NCI-H2227 (cell line): ENCODE measurements around the gene ZBTB7B.
A peak's percentile ranks its signal among the peaks of the same experiment; 100 is the strongest.

Experiments used
- DNase-seq: peaks from one replicate; lab custom pipeline; 2025; ENCODE audit not compliant: unreplicated experiment; lab: John Stamatoyannopoulos, UW

The ZBTB7B gene

GRCh38 chr1:155053531-155054105 lies 51.0 kb downstream of the ZBTB7B start:
- no peak for DNase-seq

- DNase-seq: no peak
Measured at GRCh38 chr1:155057104-155057503, 54.5 kb downstream of the ZBTB7B start.

- no peak for DNase-seq
Measured at GRCh38 chr1:155057788-155058211, 55.2 kb downstream of the ZBTB7B start.

DNA sequence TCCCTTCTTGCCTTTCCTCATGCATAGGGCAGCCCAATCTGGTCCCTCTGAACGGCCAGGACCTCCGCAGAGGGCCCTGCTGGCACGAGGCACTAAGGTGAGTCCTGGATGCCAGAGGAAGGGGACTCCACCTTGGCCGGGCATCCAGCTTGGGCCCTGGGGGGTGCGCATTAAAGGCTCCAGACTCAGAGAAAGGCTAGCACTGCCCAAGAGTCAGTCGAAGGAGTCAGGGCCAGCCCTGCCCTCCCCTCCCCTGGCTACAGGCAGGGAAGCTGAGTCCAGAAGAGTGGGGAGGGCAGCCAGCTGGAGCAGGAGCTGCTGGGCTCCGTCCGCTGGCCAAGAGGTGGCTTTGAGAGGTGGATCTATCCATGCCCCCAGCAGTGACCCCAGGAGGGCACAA lies 58.1 kb downstream of the ZBTB7B start:
- no peak for DNase-seq

DNA sequence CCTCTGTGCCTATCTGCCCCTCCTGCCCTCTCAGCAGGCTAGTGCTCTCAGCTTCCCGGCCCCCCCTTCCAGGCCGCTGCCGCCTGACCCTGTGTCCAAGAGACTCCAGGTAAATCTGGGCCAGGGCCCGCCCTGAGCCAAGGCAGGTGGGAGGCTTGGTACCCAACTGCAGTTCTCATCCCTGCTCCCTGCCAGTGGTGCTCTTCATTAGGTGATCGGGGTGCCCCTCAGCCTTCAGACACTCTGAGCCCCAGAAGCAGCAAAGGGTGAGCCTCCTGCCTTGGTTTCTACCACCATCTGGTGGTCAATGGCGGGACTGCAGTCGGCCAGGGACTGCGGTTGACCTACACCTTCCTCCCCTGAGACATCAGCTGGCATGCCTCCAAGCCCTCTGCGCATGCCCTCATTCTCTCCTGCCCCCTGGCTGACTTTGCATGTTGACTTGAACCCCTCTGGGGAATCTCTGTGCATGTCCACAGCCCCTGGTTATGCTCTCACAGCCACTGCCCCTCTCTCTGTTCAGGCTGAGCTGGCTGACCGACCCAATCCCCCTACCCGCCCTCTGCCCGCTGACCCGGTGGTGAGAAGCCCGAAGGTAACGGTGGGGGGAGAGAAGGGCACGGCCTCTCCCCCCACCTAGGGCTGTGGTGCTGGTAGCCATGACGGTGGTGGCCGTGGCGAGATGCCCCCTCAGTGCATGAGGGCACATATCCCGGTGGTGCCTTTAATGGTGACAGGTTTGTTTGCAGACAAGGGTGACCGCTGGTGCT lies 59.0 kb downstream of the ZBTB7B start:
- DNase-seq: peak; percentile 93

DNA sequence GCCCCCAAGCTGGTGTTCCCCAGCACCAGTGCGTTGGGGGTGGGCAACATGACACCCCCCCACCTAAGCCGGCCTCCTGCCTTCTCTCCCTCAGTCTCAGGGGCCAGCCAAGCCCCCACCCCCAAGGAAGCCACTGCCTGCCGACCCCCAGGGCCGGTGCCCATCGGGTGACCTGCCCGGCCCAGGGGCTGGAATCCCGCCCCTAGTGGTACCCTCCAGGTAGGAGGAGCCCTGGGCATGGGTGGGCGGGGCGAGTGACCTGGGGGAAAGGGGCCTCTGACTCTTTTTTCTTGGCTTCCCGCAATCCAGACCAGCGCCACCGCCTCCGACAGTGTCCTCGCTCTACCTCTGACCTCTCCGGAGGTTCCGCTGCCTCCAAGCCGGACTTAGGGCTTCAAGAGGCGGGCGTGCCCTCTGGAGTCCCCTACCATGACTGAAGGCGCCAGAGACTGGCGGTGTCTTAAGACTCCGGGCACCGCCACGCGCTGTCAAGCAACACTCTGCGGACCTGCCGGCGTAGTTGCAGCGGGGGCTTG lies 59.6 kb downstream of the ZBTB7B start:
- DNase-seq: peak; percentile 48

DNA sequence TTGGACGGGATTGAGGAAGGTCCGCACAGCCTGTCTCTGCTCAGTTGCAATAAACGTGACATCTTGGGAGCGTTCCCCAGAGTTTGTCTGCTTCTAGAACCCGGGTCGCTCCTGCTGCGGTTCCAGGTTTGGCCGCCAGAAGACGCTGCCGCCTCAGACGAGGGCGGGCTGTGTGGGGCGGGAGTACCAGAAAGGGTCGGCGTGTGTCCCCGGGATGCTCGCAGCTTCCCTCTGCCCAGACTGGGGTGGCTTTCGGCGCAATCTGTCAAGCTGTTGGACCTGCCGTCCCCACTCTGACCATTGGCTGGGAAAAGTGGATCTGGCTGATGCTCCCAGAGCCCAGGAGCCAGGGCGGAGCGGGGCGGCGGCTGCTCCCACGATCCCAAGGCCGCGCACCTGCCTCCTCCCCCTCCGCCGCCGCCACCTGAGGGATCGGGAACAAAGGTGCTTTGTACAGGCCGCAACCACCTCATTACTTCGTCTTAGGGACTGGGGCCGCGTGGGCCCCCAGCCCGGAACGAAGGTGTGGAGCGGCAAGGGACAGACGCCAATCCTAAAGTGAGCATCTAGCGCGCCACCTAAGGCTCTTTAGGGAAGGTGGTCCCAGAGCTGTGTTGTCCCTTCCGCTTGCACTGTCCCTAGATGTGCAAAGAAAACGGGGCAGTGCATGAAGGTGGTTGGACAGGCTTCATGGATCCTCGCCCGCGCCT lies 60.3 kb downstream of the ZBTB7B start:
- DNase-seq: peak; percentile 78

GRCh38 chr1:155063550-155064110 lies 61.0 kb downstream of the ZBTB7B start, which contains the start of gene EFNA4:
Gene EFNA4, plus strand, starts transcription at chr1:155063740. Its CDS starts 84 bp downstream, at chr1:155063824.
- DNase-seq: peak; percentile 83

DNA sequence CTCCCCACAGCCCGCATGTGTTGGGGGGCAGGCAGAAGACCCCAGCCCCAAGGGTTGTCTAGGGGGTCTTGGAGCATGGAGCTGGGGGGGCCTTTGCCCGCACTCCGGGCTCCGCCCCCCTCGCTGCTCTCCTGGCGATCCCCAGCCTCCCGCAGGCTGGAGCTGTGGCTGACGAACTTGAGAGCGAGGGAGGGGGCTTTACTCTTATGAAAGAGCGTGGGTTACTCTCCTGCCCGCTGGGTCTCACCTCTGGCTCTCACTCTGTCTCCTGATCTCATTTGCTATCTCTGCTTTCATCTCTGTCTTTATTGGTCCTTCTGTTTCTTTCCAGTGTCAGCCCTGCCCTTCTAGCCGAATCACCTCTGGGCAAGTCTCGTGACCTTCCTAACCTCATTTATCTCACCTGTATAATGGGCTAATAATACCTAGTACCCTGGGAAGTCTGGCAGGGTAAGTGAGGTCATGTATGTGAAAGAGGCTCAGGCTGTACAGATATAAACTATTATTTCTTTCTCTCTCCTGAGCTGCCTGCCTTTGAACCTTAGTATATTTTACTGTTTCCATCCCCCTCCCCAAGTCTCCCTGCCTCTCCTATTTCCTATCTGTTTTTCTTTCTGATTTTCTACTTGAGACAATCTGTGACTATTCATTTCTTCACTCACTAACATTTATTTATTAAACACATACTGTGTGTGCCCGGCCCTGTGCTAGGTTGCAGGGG lies 61.7 kb downstream of the ZBTB7B start:
- DNase-seq: peak; percentile 82

DNA sequence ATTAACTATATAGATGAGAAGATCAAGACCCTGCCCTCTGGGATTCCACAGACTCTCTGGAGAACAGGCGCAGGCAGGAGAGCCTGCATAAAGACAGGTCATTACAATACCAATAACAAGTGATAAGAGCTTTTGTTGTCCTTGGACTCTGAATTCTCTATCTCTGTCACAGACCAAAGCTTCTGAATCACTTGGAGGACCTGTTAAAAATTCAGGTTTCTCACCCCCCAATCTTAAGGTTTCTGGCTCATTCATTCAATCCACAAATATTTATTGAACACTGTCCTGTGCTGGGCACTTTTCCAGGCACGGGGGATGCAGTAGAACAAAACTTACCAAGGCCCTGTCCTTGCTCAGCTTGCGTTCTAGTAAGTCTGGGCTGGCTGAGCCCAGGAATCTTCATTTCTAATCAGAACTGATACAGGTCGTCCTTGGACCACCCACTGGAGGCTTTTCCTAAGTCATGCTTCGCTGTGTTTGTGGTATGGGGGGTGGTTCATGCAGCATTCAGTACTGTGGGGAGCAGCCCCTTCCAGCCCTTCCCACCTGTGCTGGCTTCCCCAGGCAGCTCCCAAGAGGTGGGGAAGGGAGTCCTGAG lies 62.3 kb downstream of the ZBTB7B start:
- no peak for DNase-seq

- no peak for DNase-seq
Measured at GRCh38 chr1:155066777-155067176, 64.2 kb downstream of the ZBTB7B start.
